ENCODE results near the gene PAK5. TPM values are rescaled to one million over a fixed set of nuclear protein-coding genes. Genes with fewer than 3 reads are reported as not detected.

Gene PAK5
- total and polyA plus RNA-seq, 7 experiments from 2014 or later = not detected

GRCh38 chr20:9677100-9677623 lies 161.7 kb downstream of the PAK5 start:
- no peaks in the 10 kb centered on the region for H3K36me3 Mint-ChIP-seq
- ChIA-PET POLR2A (no interaction called here), CTCF (no interaction called here)
- DNase-seq (no peak), ATAC-seq (no peak)
- peaks cover 0 to 4% (median 0%) of the 10 kb centered on the region in 5 donors for H3K27me3 Mint-ChIP-seq
- no peaks in the 10 kb centered on the region for H3K9me3 ChIP-seq (ENCODE audit: control insufficient read depth in 2 of 3, low read length in 3 of 3)
- no peaks in the 10 kb centered on the region for H3K4me1 ChIP-seq (ENCODE audit: control insufficient read depth in 2 of 2, insufficient read depth in 2 of 2, low read length in 2 of 2)
- no peaks in the 10 kb centered on the region for H3K4me1 Mint-ChIP-seq
- no peaks in the 10 kb centered on the region for H3K27me3 ChIP-seq (ENCODE audit: control insufficient read depth in 2 of 2, insufficient read depth in 2 of 2, low read length in 2 of 2)
- H3K27ac Mint-ChIP-seq = no peak overlapping the region
- H3K4me3 Mint-ChIP-seq = no peak overlapping the region
- H3K27ac ChIP-seq (ENCODE audit: low read depth, low read length) = no peak overlapping the region
- intact Hi-C loops (cut with micrococcal nuclease) = no loop called here
- H3K4me3 ChIP-seq (ENCODE audit: low read length) = no peak overlapping the region
- H3K36me3 ChIP-seq (ENCODE audit: control insufficient read depth in 2 of 3, insufficient read depth in 3 of 3, low read length in 3 of 3) = no peaks in the 10 kb centered on the region
- peaks cover 0 to 10% (median 2%) of the 10 kb centered on the region in 11 donors for H3K9me3 Mint-ChIP-seq

DNA sequence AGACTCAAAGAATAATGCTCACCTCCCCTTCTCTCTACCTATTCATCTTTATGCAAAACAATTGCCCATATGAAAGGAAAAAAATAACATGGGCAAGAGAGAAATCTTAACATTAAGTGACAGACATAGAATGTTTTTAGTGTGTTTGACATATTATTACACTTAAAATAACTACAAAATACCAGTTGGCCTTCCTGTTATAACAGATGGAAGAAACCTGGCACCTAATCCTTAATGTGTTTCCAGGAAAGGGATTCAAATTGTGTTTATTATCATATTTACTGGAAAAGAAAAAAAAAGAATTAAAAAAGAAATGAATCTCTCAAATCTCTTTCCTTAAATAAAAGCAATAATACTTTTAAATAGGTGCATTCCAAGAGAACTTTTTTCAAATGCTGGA lies 165.9 kb downstream of the PAK5 start:
- Histone ChIP-seq H3K9me3 (ENCODE audit: control insufficient read depth in 2 of 3, low read length in 3 of 3) (no peaks in the 10 kb centered on the region), H3K36me3 (ENCODE audit: control insufficient read depth in 2 of 3, insufficient read depth in 3 of 3, low read length in 3 of 3) (no peaks in the 10 kb centered on the region), H3K4me3 (ENCODE audit: low read length) (no peak overlapping the region), H3K4me1 (ENCODE audit: control insufficient read depth in 2 of 2, insufficient read depth in 2 of 2, low read length in 2 of 2) (no peaks in the 10 kb centered on the region), H3K27ac (ENCODE audit: low read depth, low read length) (no peak overlapping the region), H3K27me3 (ENCODE audit: control insufficient read depth in 2 of 2, insufficient read depth in 2 of 2, low read length in 2 of 2) (no peaks in the 10 kb centered on the region)
- ChIA-PET POLR2A (no interaction called here), CTCF (no interaction called here)
- Mint-ChIP-seq H3K27ac (no peak overlapping the region), H3K4me3 (no peak overlapping the region), H3K36me3 (no peaks in the 10 kb centered on the region), H3K27me3 (peaks cover 0 to 4% (median 0%) of the 10 kb centered on the region in 5 donors), H3K4me1 (no peaks in the 10 kb centered on the region), H3K9me3 (peaks cover 0 to 10% (median 2%) of the 10 kb centered on the region in 11 donors)
- intact Hi-C loops (cut with micrococcal nuclease) = no loop called here
- no peak for ATAC-seq
- DNase-seq = no peak

- peaks cover 0 to 10% (median 2%) of the 10 kb centered on the region in 11 donors for H3K9me3 Mint-ChIP-seq
These were observed 166.8 kb downstream of the PAK5 start for GRCh38 chr20:9672027-9672426.

GRCh38 chr20:9668381-9668780 lies 170.5 kb downstream of the PAK5 start:
- H3K36me3 Mint-ChIP-seq = no peaks in the 10 kb centered on the region
- POLR2A ChIA-PET = no interaction called here

More at GRCh38 chr20:9672027-9672426, 166.8 kb downstream of the PAK5 start:
- no peaks in the 10 kb centered on the region for H3K36me3 ChIP-seq (ENCODE audit: control insufficient read depth in 2 of 3, insufficient read depth in 3 of 3, low read length in 3 of 3)
- DNase-seq = no peak
- H3K36me3 Mint-ChIP-seq = no peaks in the 10 kb centered on the region
- H3K27ac Mint-ChIP-seq = no peak overlapping the region
- ChIA-PET CTCF (no interaction called here), POLR2A (no interaction called here)
- H3K4me3 ChIP-seq (ENCODE audit: low read length) = no peak overlapping the region
- H3K9me3 ChIP-seq (ENCODE audit: control insufficient read depth in 2 of 3, low read length in 3 of 3) = no peaks in the 10 kb centered on the region
- H3K27ac ChIP-seq (ENCODE audit: low read depth, low read length) = no peak overlapping the region
- no peak for ATAC-seq
- no peak overlapping the region for H3K4me3 Mint-ChIP-seq
- intact Hi-C loops (cut with micrococcal nuclease) = no loop called here
- peaks cover 0 to 4% (median 0%) of the 10 kb centered on the region in 5 donors for H3K27me3 Mint-ChIP-seq
- no peaks in the 10 kb centered on the region for H3K4me1 ChIP-seq (ENCODE audit: control insufficient read depth in 2 of 2, insufficient read depth in 2 of 2, low read length in 2 of 2)
- H3K27me3 ChIP-seq (ENCODE audit: control insufficient read depth in 2 of 2, insufficient read depth in 2 of 2, low read length in 2 of 2) = no peaks in the 10 kb centered on the region
- H3K4me1 Mint-ChIP-seq = no peaks in the 10 kb centered on the region

DNA sequence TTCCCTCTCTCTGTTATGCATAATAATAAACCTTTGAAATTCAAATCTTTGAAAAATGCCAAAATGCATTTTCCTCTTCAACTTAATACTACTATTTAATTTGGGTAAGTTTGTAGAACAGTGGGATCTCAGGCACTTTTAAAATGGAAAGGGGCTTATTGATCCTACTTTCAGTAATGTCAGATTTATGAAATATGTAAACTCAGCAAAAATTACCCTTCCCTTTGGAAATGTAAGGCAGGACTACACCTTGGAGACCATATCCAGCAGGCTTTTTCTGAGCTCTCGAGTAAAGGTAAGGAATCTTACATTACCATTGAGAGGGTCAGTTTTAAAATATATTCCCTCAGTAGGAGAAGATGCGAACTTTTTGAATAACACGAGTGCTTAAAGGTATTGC lies 175.5 kb downstream of the PAK5 start:
- Histone ChIP-seq H3K9me3 (ENCODE audit: control insufficient read depth in 2 of 3, low read length in 3 of 3) (no peaks in the 10 kb centered on the region), H3K27ac (ENCODE audit: low read depth, low read length) (no peak overlapping the region), H3K27me3 (ENCODE audit: control insufficient read depth in 2 of 2, insufficient read depth in 2 of 2, low read length in 2 of 2) (no peaks in the 10 kb centered on the region), H3K4me3 (ENCODE audit: low read length) (no peak overlapping the region), H3K36me3 (ENCODE audit: control insufficient read depth in 2 of 3, insufficient read depth in 3 of 3, low read length in 3 of 3) (no peaks in the 10 kb centered on the region), H3K4me1 (ENCODE audit: control insufficient read depth in 2 of 2, insufficient read depth in 2 of 2, low read length in 2 of 2) (no peaks in the 10 kb centered on the region)
- no peaks in the 10 kb centered on the region for H3K36me3 Mint-ChIP-seq
- H3K9me3 Mint-ChIP-seq = peaks cover 0 to 12% (median 4%) of the 10 kb centered on the region in 11 donors
- POLR2A ChIA-PET = no interaction called here
- intact Hi-C loops (cut with micrococcal nuclease) = no loop called here
- CTCF ChIA-PET = no interaction called here
- no peak overlapping the region for H3K27ac Mint-ChIP-seq
- no peak for ATAC-seq
- DNase-seq = no peak
- no peaks in the 10 kb centered on the region for H3K27me3 Mint-ChIP-seq
- H3K4me3 Mint-ChIP-seq = no peak overlapping the region
- no peaks in the 10 kb centered on the region for H3K4me1 Mint-ChIP-seq

More at GRCh38 chr20:9668381-9668780, 170.5 kb downstream of the PAK5 start:
- Mint-ChIP-seq H3K27ac (no peak overlapping the region), H3K27me3 (no peaks in the 10 kb centered on the region), H3K4me3 (no peak overlapping the region), H3K9me3 (peaks cover 0 to 5% (median 2%) of the 10 kb centered on the region in 11 donors), H3K4me1 (no peaks in the 10 kb centered on the region)
- ATAC-seq = no peak
- Histone ChIP-seq H3K4me3 (ENCODE audit: low read length) (no peak overlapping the region), H3K9me3 (ENCODE audit: control insufficient read depth in 2 of 3, low read length in 3 of 3) (no peaks in the 10 kb centered on the region), H3K27ac (ENCODE audit: low read depth, low read length) (no peak overlapping the region), H3K4me1 (ENCODE audit: control insufficient read depth in 2 of 2, insufficient read depth in 2 of 2, low read length in 2 of 2) (no peaks in the 10 kb centered on the region), H3K27me3 (ENCODE audit: control insufficient read depth in 2 of 2, insufficient read depth in 2 of 2, low read length in 2 of 2) (no peaks in the 10 kb centered on the region), H3K36me3 (ENCODE audit: control insufficient read depth in 2 of 3, insufficient read depth in 3 of 3, low read length in 3 of 3) (no peaks in the 10 kb centered on the region)
- intact Hi-C loops (cut with micrococcal nuclease) = no loop called here
- DNase-seq = no peak
- CTCF ChIA-PET = no interaction called here

DNA sequence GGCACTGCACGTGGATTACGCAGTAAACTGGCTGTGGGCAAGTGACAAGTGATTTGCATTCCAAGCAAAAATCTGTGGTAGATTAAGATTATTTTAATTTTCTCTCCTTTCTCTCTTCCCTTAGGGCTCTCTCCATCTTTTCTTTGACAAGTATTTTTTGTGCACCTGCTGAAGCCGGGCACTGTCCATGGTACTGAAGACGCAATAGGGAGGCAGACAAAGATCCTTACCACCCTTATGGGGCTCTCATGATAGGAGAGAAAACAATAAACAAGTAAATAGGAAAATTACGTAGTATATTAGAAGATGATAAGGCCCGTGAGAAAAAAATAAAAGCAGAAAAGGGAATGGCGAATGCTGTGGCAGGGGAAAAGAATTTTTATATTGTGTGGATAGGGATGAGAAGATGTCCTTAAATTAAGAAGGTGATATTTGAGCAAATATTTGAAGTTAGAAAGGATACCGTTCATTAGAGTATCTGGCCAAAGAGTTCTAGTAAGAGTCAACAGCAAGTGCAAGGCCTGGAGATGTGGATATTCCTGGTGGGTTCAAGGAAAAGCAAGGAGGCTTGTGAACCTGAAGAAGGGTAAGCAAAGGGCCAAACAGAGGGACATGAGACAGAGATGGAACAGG lies 178.5 kb downstream of the PAK5 start:
- Histone ChIP-seq H3K4me3 (ENCODE audit: low read length) (no peak overlapping the region), H3K4me1 (ENCODE audit: control insufficient read depth in 2 of 2, insufficient read depth in 2 of 2, low read length in 2 of 2) (no peaks in the 10 kb centered on the region), H3K9me3 (ENCODE audit: control insufficient read depth in 2 of 3, low read length in 3 of 3) (no peaks in the 10 kb centered on the region), H3K36me3 (ENCODE audit: control insufficient read depth in 2 of 3, insufficient read depth in 3 of 3, low read length in 3 of 3) (no peaks in the 10 kb centered on the region), H3K27ac (ENCODE audit: low read depth, low read length) (no peak overlapping the region), H3K27me3 (ENCODE audit: control insufficient read depth in 2 of 2, insufficient read depth in 2 of 2, low read length in 2 of 2) (no peaks in the 10 kb centered on the region)
- Mint-ChIP-seq H3K36me3 (no peaks in the 10 kb centered on the region), H3K27ac (no peak overlapping the region), H3K9me3 (peaks cover 0 to 12% (median 3%) of the 10 kb centered on the region in 11 donors), H3K4me3 (no peak overlapping the region), H3K27me3 (no peaks in the 10 kb centered on the region), H3K4me1 (no peaks in the 10 kb centered on the region)
- CTCF ChIA-PET = no interaction called here
- POLR2A ChIA-PET = no interaction called here
- ATAC-seq (no peak), DNase-seq (no peak)
- intact Hi-C loops (cut with micrococcal nuclease) = no loop called here

GRCh38 chr20:9647741-9648140 lies 191.1 kb downstream of the PAK5 start:
- no peaks in the 10 kb centered on the region for H3K36me3 ChIP-seq (ENCODE audit: control insufficient read depth in 2 of 3, insufficient read depth in 3 of 3, low read length in 3 of 3)
- Mint-ChIP-seq H3K27me3 (peaks cover 0 to 4% (median 0%) of the 10 kb centered on the region in 5 donors), H3K4me1 (no peaks in the 10 kb centered on the region), H3K27ac (no peak overlapping the region), H3K36me3 (no peaks in the 10 kb centered on the region), H3K4me3 (no peak overlapping the region), H3K9me3 (peaks cover 0 to 4% (median 0%) of the 10 kb centered on the region in 11 donors)
- no peak for ATAC-seq
- POLR2A ChIA-PET = no interaction called here
- no peak overlapping the region for H3K4me3 ChIP-seq (ENCODE audit: low read length)
- no peaks in the 10 kb centered on the region for H3K9me3 ChIP-seq (ENCODE audit: control insufficient read depth in 2 of 3, low read length in 3 of 3)
- H3K27me3 ChIP-seq (ENCODE audit: control insufficient read depth in 2 of 2, insufficient read depth in 2 of 2, low read length in 2 of 2) = no peaks in the 10 kb centered on the region
- intact Hi-C loops (cut with micrococcal nuclease) = no loop called here
- no peaks in the 10 kb centered on the region for H3K4me1 ChIP-seq (ENCODE audit: control insufficient read depth in 2 of 2, insufficient read depth in 2 of 2, low read length in 2 of 2)
- DNase-seq = no peak
- no peak overlapping the region for H3K27ac ChIP-seq (ENCODE audit: low read depth, low read length)
- CTCF ChIA-PET = no interaction called here
